CD4-positive, alpha-beta T cell treated with Interleukin-17A for 1 hour (primary cell): ENCODE data around the gene GCSH.
A peak's percentile ranks its signal among the peaks of the same experiment; 100 is the strongest.

Source experiments
- DNase-seq: peaks from one replicate; pipeline ENCODE4 v3.0.0-alpha.2; 2020

The GCSH gene

GRCh38 chr16:81040131-81040530 lies 56.1 kb downstream of the GCSH start:
- DNase-seq: no peak

GRCh38 chr16:81036751-81037350 lies 59.3 kb downstream of the GCSH start:
- DNase-seq: no peak

- peak; percentile 56 for DNase-seq
Measured at GRCh38 chr16:81035975-81036750, 60.0 kb downstream of the GCSH start.

- peak; percentile 90 for DNase-seq
Measured at GRCh38 chr16:81035398-81035974, 60.7 kb downstream of the GCSH start, which contains the start of gene ATMIN. ATMIN (plus strand) TSS chr16:81035842; CDS start chr16:81035871, 29 bp downstream.
